HG03139 (cell line): ENCODE results near the gene INPP5A.
"Not testable (repeated sequence)": the region's sequence is repeated elsewhere in the genome, so short reads cannot be mapped to it uniquely, and the experiment has no call there.

Experiments
- ATAC-seq: cut with Tn5 transposase; IDR thresholded peaks from one replicate; pipeline ENCODE4 v1.9.1; 2021; ENCODE audit not compliant: unreplicated experiment

INPP5A gene

GRCh38 chr10:132788831-132789219, 251.2 kb downstream of the INPP5A start:
- ATAC-seq = no peak

- no peak for ATAC-seq
Measured at GRCh38 chr10:132789659-132790148, 252.1 kb downstream of the INPP5A start.

- no peak for ATAC-seq
Measured at GRCh38 chr10:132790470-132790869, 252.9 kb downstream of the INPP5A start.

GRCh38 chr10:132790934-132791829, 253.6 kb downstream of the INPP5A start:
- no peak for ATAC-seq

- not testable (repeated sequence) for ATAC-seq
Measured at GRCh38 chr10:132792099-132792498, 254.5 kb downstream of the INPP5A start.

GRCh38 chr10:132792796-132793195, 255.2 kb downstream of the INPP5A start:
- no peak for ATAC-seq

GRCh38 chr10:132793213-132793612, 255.6 kb downstream of the INPP5A start:
- no peak for ATAC-seq

GRCh38 chr10:132793871-132794849, 256.6 kb downstream of the INPP5A start:
- ATAC-seq = no peak

GRCh38 chr10:132796846-132797245, 259.3 kb downstream of the INPP5A start:
- no peak for ATAC-seq

GRCh38 chr10:132797986-132798385, 260.4 kb downstream of the INPP5A start:
- not testable (repeated sequence) for ATAC-seq

- no peak for ATAC-seq
Measured at GRCh38 chr10:132798403-132798802, 260.8 kb downstream of the INPP5A start.

GRCh38 chr10:132798876-132799275, 261.3 kb downstream of the INPP5A start:
- ATAC-seq = no peak

GRCh38 chr10:132799865-132800264, 262.3 kb downstream of the INPP5A start:
- no peak for ATAC-seq

GRCh38 chr10:132802048-132802447, 264.5 kb downstream of the INPP5A start:
- no peak for ATAC-seq

GRCh38 chr10:132802694-132803320, 265.2 kb downstream of the INPP5A start:
- ATAC-seq = no peak

GRCh38 chr10:132803416-132804210, 266.0 kb downstream of the INPP5A start:
- ATAC-seq = no peak

GRCh38 chr10:132804287-132804686, 266.7 kb downstream of the INPP5A start:
- no peak for ATAC-seq

GRCh38 chr10:132804785-132805426, 267.3 kb downstream of the INPP5A start:
- no peak for ATAC-seq

- no peak for ATAC-seq
Measured at GRCh38 chr10:132805599-132805998, 268.0 kb downstream of the INPP5A start.

- no peak for ATAC-seq
Measured at GRCh38 chr10:132806110-132806509, 268.5 kb downstream of the INPP5A start.
